GM12878 (cell line): ENCODE data around the gene STK38. TPM values are rescaled to one million over a fixed set of nuclear protein-coding genes. Genes with fewer than 3 reads are reported as not detected.

Experiments used
- ATAC-seq: fragments of 200-7000 bp; cut with Tn5 transposase; 3 replicates; pipeline ENCODE4 v1.9.1; 2020; ENCODE audit warnings: mild to moderate bottlenecking, moderate library complexity
- BruUV-seq: library from RNA; stranded (reverse); fragments of 400-500 nt; replicated peaks from 2 replicates; lab custom pipeline; 2021; lab: Mats Ljungman, UMichigan
- CTCF ChIA-PET: fragments of 300-600 bp; sonication (Branson Sonifier 250); formaldehyde crosslinking; extraction: SDS; loops from one replicate; lab custom pipeline; 2021; ENCODE audit warnings: inconsistent platforms; lab: Yijun Ruan, JAX
- POLR2A ChIA-PET: fragments of 350-600 bp; formaldehyde crosslinking; extraction: SDS; loops from one replicate; lab custom pipeline; 2021; ENCODE audit warnings: inconsistent platforms; lab: Charles Lee
- RAD21 ChIA-PET: fragments of 300-600 bp; sonication (Branson Sonifier 250); formaldehyde crosslinking; loops from one replicate; lab custom pipeline; 2023; ENCODE audit warnings: antibody characterized with exemption; ENCODE audit not compliant: unreplicated experiment; lab: Charles Lee
- SMC1A ChIA-PET: fragments of 300-600 bp; sonication (Branson Sonifier 250); formaldehyde crosslinking; loops from one replicate; lab custom pipeline; 2023; ENCODE audit not compliant: unreplicated experiment, uncharacterized antibody; lab: Charles Lee
- DNase-seq: peaks from one replicate; pipeline ENCODE4 v3.0.0-alpha.2; 2011; ENCODE audit warnings: low read depth, low spot score
- FAIRE-seq: peaks from 3 replicates; lab custom pipeline; 2011; peaks lifted over from hg19 to GRCh38; lab: Jason Lieb, UNC
- H2AFZ ChIP-seq: 2 replicates; pipeline ENCODE4 v1.6.0; 2011; ENCODE audit warnings: low read depth, low read length, control low read depth; ENCODE audit not compliant: control insufficient read depth
- H3K27ac ChIP-seq: 2 replicates; pipeline ENCODE4 v1.5.1; 2011; ENCODE audit warnings: control low read depth; ENCODE audit not compliant: control insufficient read depth, insufficient read depth
- H3K27me3 ChIP-seq, 2 experiments: replicated peaks in 1 of 2; 2 replicates each; pipeline versions ENCODE4 v1.6.0 to v1.6.1; 2011; ENCODE audit warnings: low read length in 1 of 2; ENCODE audit not compliant: control insufficient read depth in 2 of 2, insufficient read depth in 2 of 2
- H3K36me3 ChIP-seq, 2 experiments: 2 replicates each; pipeline ENCODE4 v1.5.1; 2011; ENCODE audit warnings: low read length in 1 of 2; ENCODE audit not compliant: control insufficient read depth in 2 of 2, insufficient read depth in 2 of 2
- H3K4me1 ChIP-seq: 2 replicates; pipeline ENCODE4 v1.6.1; 2011; ENCODE audit warnings: mild to moderate bottlenecking, low read length, moderate library complexity, mixed read lengths; ENCODE audit not compliant: control insufficient read depth, insufficient read depth
- H3K4me2 ChIP-seq: 2 replicates; pipeline ENCODE4 v1.6.0; 2011; ENCODE audit warnings: control low read depth; ENCODE audit not compliant: control insufficient read depth, insufficient read depth
- H3K4me3 ChIP-seq: fragments of 200-600 bp; sonication (generic); 2 replicates; pipeline ENCODE4 v1.5.1; 2016
- H3K79me2 ChIP-seq: 2 replicates; pipeline ENCODE4 v1.6.0; 2011; ENCODE audit warnings: low read length; ENCODE audit not compliant: control insufficient read depth, insufficient read depth
- H3K9ac ChIP-seq: 2 replicates; pipeline ENCODE4 v1.8.0; 2011; ENCODE audit warnings: low read length, control low read depth, mixed read lengths; ENCODE audit not compliant: control insufficient read depth, insufficient read depth
- H3K9me3 ChIP-seq: replicated peaks from 3 replicates; pipeline ENCODE4 v1.5.1; 2011; ENCODE audit warnings: mild to moderate bottlenecking, low read length; ENCODE audit not compliant: control insufficient read depth, insufficient read depth
- H4K20me1 ChIP-seq: 2 replicates; pipeline ENCODE4 v1.6.0; 2011; ENCODE audit not compliant: control insufficient read depth, insufficient read depth
- BCL3 ChIP-seq: IDR thresholded peaks from 2 replicates; pipeline ENCODE4 v1.6.1; 2011; ENCODE audit warnings: borderline replicate concordance, low read depth, mild to moderate bottlenecking, moderate library complexity, low read length; ENCODE audit not compliant: insufficient read depth, poor library complexity, severe bottlenecking
- HDAC6 ChIP-seq: fragments of 200-600 bp; sonication (generic); IDR thresholded peaks from one replicate; pipeline ENCODE4 v1.8.0; 2017; ENCODE audit warnings: antibody characterized with exemption; ENCODE audit not compliant: unreplicated experiment
- MEF2A ChIP-seq: IDR thresholded peaks from 2 replicates; pipeline ENCODE4 v1.6.1; 2011; ENCODE audit warnings: low read depth, mild to moderate bottlenecking, low read length, moderate library complexity; ENCODE audit not compliant: insufficient read depth
- NFYB ChIP-seq: IDR thresholded peaks from 2 replicates; pipeline ENCODE4 v1.6.1; 2011; ENCODE audit warnings: low read depth, mild to moderate bottlenecking, low read length, improper control_type of control experiment, moderate library complexity; ENCODE audit not compliant: insufficient read depth
- NR2F1 ChIP-seq: fragments of 450-650 bp; conservative IDR thresholded peaks from 2 replicates; pipeline ENCODE4 v1.6.1; 2017; ENCODE audit warnings: mild to moderate bottlenecking
- PAX5 ChIP-seq: IDR thresholded peaks from 2 replicates; pipeline ENCODE4 v1.6.1; 2011; ENCODE audit warnings: low read depth, low read length, borderline replicate concordance
- SRF ChIP-seq, 2 experiments: IDR thresholded peaks; 2 replicates each; pipeline ENCODE4 v1.6.1; 2011; ENCODE audit warnings: low read depth in 2 of 2, low read length in 2 of 2, mild to moderate bottlenecking in 1 of 2, moderate library complexity in 1 of 2
- ZNF207 ChIP-seq: fragments of 450-650 bp; IDR thresholded peaks from 2 replicates; pipeline ENCODE4 v1.6.1; 2014; ENCODE audit warnings: antibody characterized with exemption, mild to moderate bottlenecking, borderline replicate concordance
- ZNF24 ChIP-seq: fragments of 450-650 bp; IDR thresholded peaks from 2 replicates; pipeline ENCODE4 v1.6.1; 2017; ENCODE audit warnings: antibody characterized with exemption, mild to moderate bottlenecking
- WGBS: methylation state at CpG from one replicate; pipeline ENCODE4 v1.1.6; 2016; ENCODE audit warnings: low lambda C conversion rate; ENCODE audit not compliant: insufficient replicate concordance, insufficient coverage; ENCODE audit errors: missing lambda C conversion rate; 5-methylcytosine and 5-hydroxymethylcytosine counted together
- in situ Hi-C: fragments of 300-500 bp; cut with MboI; formaldehyde crosslinking; loops from 9 replicates; pipeline ENCODE4 v1.14.3; 2018; ENCODE audit warnings: mixed read lengths
- intact Hi-C: fragments of 100-400 bp; cut with micrococcal nuclease; formaldehyde crosslinking; loops from one replicate; pipeline ENCODE4 v1.14.2; 2022; ENCODE audit not compliant: unreplicated experiment
- polyA plus RNA-seq, 11 experiments: library from polyadenylated mRNA; depleted of rRNA in 4 of 11; unstranded in 6 of 11; stranded (reverse) in 5 of 11; fragments of >200 nt; fragmentation: Nextera tagmentation in 4 of 11; fragmentation: Illumina TruSeq in 1 of 11; extraction: Ambion mirVana in 4 of 11; extraction: Trizol in 1 of 11; gene quantifications; 1 replicate in 1 of 11; 2 replicates in 10 of 11; pipeline versions ENCODE4 v1.2.1 to v1.2.3, GENCODE V29; 2011 to 2016; ENCODE audit warnings: inconsistent platforms in 2 of 11, missing spikeins in 2 of 11, low read depth in 1 of 11
- total RNA-seq, 4 experiments: library from RNA; depleted of rRNA in 3 of 4; stranded (reverse); fragments of >200 nt in 3 of 4; fragmentation: Illumina TruSeq in 1 of 4; extraction: Trizol in 1 of 4; gene quantifications; 2 replicates each; pipeline versions ENCODE4 v1.2.1 to v1.2.3, GENCODE V29; 2013 to 2021
- TF ChIP-seq, protein P1 (sequence below): fragments of 450-650 bp; IDR thresholded peaks from 2 replicates; pipeline ENCODE4 v1.6.1; 2016; ENCODE audit warnings: mild to moderate bottlenecking, moderate library complexity, borderline replicate concordance
- TF ChIP-seq, protein P2 (sequence below): fragments of 450-650 bp; formaldehyde crosslinking; IDR thresholded peaks from 2 replicates; pipeline ENCODE4 v1.4.0; 2020; ENCODE audit warnings: mild to moderate bottlenecking, moderate library complexity
- TF ChIP-seq, protein P3 (sequence below): IDR thresholded peaks from 2 replicates; pipeline ENCODE4 v1.6.1; 2011; ENCODE audit warnings: low read depth, low read length, improper control_type of control experiment, borderline replicate concordance

The STK38 gene
- total and polyA plus RNA-seq, 10 of the 15 experiments (the other 5 are each of a cell fraction or from before 2014, with no cell fraction given) = 4.1 to 18.7 (median 13.6) TPM

DNA sequence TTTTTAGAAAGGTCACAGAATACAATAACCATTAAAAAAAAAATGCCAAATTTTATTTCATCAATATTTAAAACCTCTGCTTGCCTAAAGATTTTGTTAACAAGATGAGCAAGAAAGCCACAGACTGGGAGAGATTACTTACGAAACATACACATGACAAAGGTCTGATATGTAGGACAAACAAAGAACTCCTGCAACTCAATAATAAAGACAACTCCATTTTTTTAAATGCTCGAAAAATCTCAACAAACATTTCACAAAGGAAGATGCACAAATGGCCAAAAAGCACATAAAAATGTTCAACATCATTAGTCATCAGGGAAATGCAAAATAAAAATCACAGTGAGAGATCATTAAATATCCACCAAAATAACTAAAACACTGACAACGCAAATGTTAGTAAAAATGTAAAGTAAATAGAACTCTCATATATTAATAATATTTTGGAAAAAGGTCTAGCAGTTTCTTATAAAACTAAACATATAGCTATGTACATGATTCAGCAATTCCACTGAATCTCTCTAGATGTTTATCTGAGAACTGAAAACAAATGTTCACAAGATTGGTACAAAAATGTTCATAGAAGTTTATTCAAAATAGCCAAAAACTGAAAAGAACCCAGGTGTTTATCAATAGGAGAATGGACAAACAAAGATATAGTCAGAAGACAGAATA is 10.3 kb downstream of the STK38 start:
- ChIA-PET CTCF (no interaction called here), SMC1A (interaction anchor here (1.0 kb wide), 1 partner anchor 17 kb away, joined by 3 read pairs; no protein-coding TSS in a partner anchor), RAD21 (no interaction called here), POLR2A (no interaction called here)
- H4K20me1 ChIP-seq = no peaks in the 10 kb centered on the region
- DNase-seq (no peak), FAIRE-seq (no peak), ATAC-seq (no peak)
- peaks cover 0 to 17% of the 10 kb centered on the region in 2 experiments; a peak in 3 of 4 replicates for H3K36me3 ChIP-seq
- in situ Hi-C loops (no loop called here), intact Hi-C loops (no loop called here)
- no peaks in the 10 kb centered on the region for H3K4me1 ChIP-seq
- no peak overlapping the region for H3K27ac ChIP-seq
- H3K79me2 ChIP-seq = no peaks in the 10 kb centered on the region; the same call in 1 of the 2 replicates
- H3K27me3 ChIP-seq = no peaks in the 10 kb centered on the region
- no TSS peak for BruUV-seq
- no peak overlapping the region for H2AFZ ChIP-seq
- H3K4me3 ChIP-seq = no peak overlapping the region
- H3K9ac ChIP-seq = no peak overlapping the region
- H3K9me3 ChIP-seq = no peaks in the 10 kb centered on the region
- WGBS = 96% methylated on average over 3 of the region's 3 CpGs
- H3K4me2 ChIP-seq = no peak overlapping the region
- TF ChIP-seq ZNF207 (no peak), NFYB (no peak), PAX5 (no peak), BCL3 (no peak), SRF (IDR thresholded peaks at IDR 0.05; ENCODE audit: low read depth in 2 of 2, low read length in 2 of 2) (no peak), NR2F1 (no peak), ZNF24 (no peak), MEF2A (no peak), HDAC6 (no peak)
- TF ChIP-seq, protein P1, sequence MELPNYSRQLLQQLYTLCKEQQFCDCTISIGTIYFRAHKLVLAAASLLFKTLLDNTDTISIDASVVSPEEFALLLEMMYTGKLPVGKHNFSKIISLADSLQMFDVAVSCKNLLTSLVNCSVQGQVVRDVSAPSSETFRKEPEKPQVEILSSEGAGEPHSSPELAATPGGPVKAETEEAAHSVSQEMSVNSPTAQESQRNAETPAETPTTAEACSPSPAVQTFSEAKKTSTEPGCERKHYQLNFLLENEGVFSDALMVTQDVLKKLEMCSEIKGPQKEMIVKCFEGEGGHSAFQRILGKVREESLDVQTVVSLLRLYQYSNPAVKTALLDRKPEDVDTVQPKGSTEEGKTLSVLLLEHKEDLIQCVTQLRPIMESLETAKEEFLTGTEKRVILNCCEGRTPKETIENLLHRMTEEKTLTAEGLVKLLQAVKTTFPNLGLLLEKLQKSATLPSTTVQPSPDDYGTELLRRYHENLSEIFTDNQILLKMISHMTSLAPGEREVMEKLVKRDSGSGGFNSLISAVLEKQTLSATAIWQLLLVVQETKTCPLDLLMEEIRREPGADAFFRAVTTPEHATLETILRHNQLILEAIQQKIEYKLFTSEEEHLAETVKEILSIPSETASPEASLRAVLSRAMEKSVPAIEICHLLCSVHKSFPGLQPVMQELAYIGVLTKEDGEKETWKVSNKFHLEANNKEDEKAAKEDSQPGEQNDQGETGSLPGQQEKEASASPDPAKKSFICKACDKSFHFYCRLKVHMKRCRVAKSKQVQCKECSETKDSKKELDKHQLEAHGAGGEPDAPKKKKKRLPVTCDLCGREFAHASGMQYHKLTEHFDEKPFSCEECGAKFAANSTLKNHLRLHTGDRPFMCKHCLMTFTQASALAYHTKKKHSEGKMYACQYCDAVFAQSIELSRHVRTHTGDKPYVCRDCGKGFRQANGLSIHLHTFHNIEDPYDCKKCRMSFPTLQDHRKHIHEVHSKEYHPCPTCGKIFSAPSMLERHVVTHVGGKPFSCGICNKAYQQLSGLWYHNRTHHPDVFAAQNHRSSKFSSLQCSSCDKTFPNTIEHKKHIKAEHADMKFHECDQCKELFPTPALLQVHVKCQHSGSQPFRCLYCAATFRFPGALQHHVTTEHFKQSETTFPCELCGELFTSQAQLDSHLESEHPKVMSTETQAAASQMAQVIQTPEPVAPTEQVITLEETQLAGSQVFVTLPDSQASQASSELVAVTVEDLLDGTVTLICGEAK = no peak
- TF ChIP-seq, protein P2, sequence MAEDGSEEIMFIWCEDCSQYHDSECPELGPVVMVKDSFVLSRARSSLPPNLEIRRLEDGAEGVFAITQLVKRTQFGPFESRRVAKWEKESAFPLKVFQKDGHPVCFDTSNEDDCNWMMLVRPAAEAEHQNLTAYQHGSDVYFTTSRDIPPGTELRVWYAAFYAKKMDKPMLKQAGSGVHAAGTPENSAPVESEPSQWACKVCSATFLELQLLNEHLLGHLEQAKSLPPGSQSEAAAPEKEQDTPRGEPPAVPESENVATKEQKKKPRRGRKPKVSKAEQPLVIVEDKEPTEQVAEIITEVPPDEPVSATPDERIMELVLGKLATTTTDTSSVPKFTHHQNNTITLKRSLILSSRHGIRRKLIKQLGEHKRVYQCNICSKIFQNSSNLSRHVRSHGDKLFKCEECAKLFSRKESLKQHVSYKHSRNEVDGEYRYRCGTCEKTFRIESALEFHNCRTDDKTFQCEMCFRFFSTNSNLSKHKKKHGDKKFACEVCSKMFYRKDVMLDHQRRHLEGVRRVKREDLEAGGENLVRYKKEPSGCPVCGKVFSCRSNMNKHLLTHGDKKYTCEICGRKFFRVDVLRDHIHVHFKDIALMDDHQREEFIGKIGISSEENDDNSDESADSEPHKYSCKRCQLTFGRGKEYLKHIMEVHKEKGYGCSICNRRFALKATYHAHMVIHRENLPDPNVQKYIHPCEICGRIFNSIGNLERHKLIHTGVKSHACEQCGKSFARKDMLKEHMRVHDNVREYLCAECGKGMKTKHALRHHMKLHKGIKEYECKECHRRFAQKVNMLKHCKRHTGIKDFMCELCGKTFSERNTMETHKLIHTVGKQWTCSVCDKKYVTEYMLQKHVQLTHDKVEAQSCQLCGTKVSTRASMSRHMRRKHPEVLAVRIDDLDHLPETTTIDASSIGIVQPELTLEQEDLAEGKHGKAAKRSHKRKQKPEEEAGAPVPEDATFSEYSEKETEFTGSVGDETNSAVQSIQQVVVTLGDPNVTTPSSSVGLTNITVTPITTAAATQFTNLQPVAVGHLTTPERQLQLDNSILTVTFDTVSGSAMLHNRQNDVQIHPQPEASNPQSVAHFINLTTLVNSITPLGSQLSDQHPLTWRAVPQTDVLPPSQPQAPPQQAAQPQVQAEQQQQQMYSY (CRISPR knock-in tag) = no peak
- TF ChIP-seq, protein P3, sequence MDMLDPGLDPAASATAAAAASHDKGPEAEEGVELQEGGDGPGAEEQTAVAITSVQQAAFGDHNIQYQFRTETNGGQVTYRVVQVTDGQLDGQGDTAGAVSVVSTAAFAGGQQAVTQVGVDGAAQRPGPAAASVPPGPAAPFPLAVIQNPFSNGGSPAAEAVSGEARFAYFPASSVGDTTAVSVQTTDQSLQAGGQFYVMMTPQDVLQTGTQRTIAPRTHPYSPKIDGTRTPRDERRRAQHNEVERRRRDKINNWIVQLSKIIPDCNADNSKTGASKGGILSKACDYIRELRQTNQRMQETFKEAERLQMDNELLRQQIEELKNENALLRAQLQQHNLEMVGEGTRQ = no peak
